CD1c-positive myeloid dendritic cell (primary cell): ENCODE measurements around the gene CA10.

Experiments
- DNase-seq: peaks from one replicate; pipeline ENCODE4 v3.0.0-alpha.2; 2016; ENCODE audit errors: extremely low spot score

CA10 gene

GRCh38 chr17:51818777-51819176 lies 339.7 kb downstream of the CA10 start:
- DNase-seq: no peak

- no peak for DNase-seq
Measured at GRCh38 chr17:51817955-51818354, 340.6 kb downstream of the CA10 start.

- no peak for DNase-seq
Measured at GRCh38 chr17:51817117-51817516, 341.4 kb downstream of the CA10 start.

GRCh38 chr17:51815097-51815496 lies 343.4 kb downstream of the CA10 start:
- DNase-seq: no peak

GRCh38 chr17:51814521-51814920 lies 344.0 kb downstream of the CA10 start:
- DNase-seq: no peak

GRCh38 chr17:51813784-51814174 lies 344.7 kb downstream of the CA10 start:
- no peak for DNase-seq

- DNase-seq: no peak
Measured at GRCh38 chr17:51813140-51813783, 345.3 kb downstream of the CA10 start.

GRCh38 chr17:51807460-51807859 lies 351.1 kb downstream of the CA10 start:
- DNase-seq: no peak

- no peak for DNase-seq
Measured at GRCh38 chr17:51805765-51806164, 352.7 kb downstream of the CA10 start.

GRCh38 chr17:51805185-51805584 lies 353.3 kb downstream of the CA10 start:
- DNase-seq: no peak

- DNase-seq: no peak
Measured at GRCh38 chr17:51803161-51803560, 355.4 kb downstream of the CA10 start.

- no peak for DNase-seq
Measured at GRCh38 chr17:51802544-51802943, 356.0 kb downstream of the CA10 start.

GRCh38 chr17:51801626-51802025 lies 356.9 kb downstream of the CA10 start:
- DNase-seq: no peak

- no peak for DNase-seq
Measured at GRCh38 chr17:51799981-51800380, 358.5 kb downstream of the CA10 start.

- DNase-seq: no peak
Measured at GRCh38 chr17:51799240-51799639, 359.3 kb downstream of the CA10 start.

GRCh38 chr17:51797150-51797549 lies 361.4 kb downstream of the CA10 start:
- DNase-seq: no peak

- no peak for DNase-seq
Measured at GRCh38 chr17:51796026-51796425, 362.5 kb downstream of the CA10 start.

GRCh38 chr17:51795401-51795800 lies 363.1 kb downstream of the CA10 start:
- DNase-seq: no peak

GRCh38 chr17:51794466-51794865 lies 364.0 kb downstream of the CA10 start:
- no peak for DNase-seq

- no peak for DNase-seq
Measured at GRCh38 chr17:51793686-51794085, 364.8 kb downstream of the CA10 start.

- no peak for DNase-seq
Measured at GRCh38 chr17:51778842-51779241, 379.7 kb downstream of the CA10 start.

- DNase-seq: no peak
Measured at GRCh38 chr17:51770027-51770759, 388.3 kb downstream of the CA10 start.

- DNase-seq: no peak
Measured at GRCh38 chr17:51769231-51769630, 389.3 kb downstream of the CA10 start.

- DNase-seq: no peak
Measured at GRCh38 chr17:51768706-51769105, 389.8 kb downstream of the CA10 start.
